Heart left ventricle (tissue), 16 donors: Measurements from ENCODE around the gene FLT3LG. TPM values are rescaled to one million over a fixed set of nuclear protein-coding genes. Genes with fewer than 3 reads are reported as not detected.
A peak's percentile ranks its signal among the peaks of the same experiment; 100 is the strongest.

Experiments used
- ATAC-seq, 4 donors: fragments of 200-7000 bp; cut with Tn5 transposase; one replicate each; pipeline ENCODE4 v1.9.1; 2020 to 2022; ENCODE audit warnings: moderate library complexity in 4 of 4, mild to moderate bottlenecking in 3 of 4, moderate number of reproducible peaks in 1 of 4
- DNase-seq, 5 donors: peaks; one replicate each; pipeline ENCODE4 v3.0.0-alpha.2; 2020
- H3K27ac ChIP-seq, 12 donors: fragments of 200-600 bp; sonication (generic) in 4 of 12; one replicate each; pipeline versions ENCODE4 v1.5.0 to v1.8.0; 2016 to 2022; ENCODE audit warnings: mild to moderate bottlenecking in 2 of 12
- H3K27me3 ChIP-seq, 9 donors: fragments of 200-600 bp; sonication (generic) in 2 of 9; one replicate each; pipeline versions ENCODE4 v1.5.1 to v1.8.0; 2016 to 2022; ENCODE audit warnings: mild to moderate bottlenecking in 3 of 9
- H3K36me3 ChIP-seq, 9 donors: fragments of 200-600 bp; sonication (generic) in 2 of 9; one replicate each; pipeline versions ENCODE4 v1.5.0 to v1.8.0; 2018 to 2022; ENCODE audit warnings: mild to moderate bottlenecking in 2 of 9
- H3K4me1 ChIP-seq, 12 donors: fragments of 200-600 bp; sonication (generic) in 4 of 12; one replicate each; pipeline versions ENCODE4 v1.5.0 to v1.8.0; 2016 to 2022; ENCODE audit warnings: mild to moderate bottlenecking in 3 of 12
- H3K4me3 ChIP-seq, 12 donors: fragments of 200-600 bp; sonication (generic) in 4 of 12; one replicate each; pipeline versions ENCODE4 v1.5.0 to v1.8.0; 2017 to 2022; ENCODE audit warnings: mild to moderate bottlenecking in 9 of 12, moderate library complexity in 4 of 12
- H3K9me3 ChIP-seq, 12 donors: fragments of 200-600 bp; sonication (generic) in 4 of 12; one replicate each; pipeline versions ENCODE4 v1.5.0 to v1.8.0; 2016 to 2022; ENCODE audit warnings: mild to moderate bottlenecking in 1 of 12
- CTCF ChIP-seq, 12 donors: fragments of 200-600 bp; sonication (generic) in 4 of 12; IDR thresholded peaks; one replicate each; pipeline versions ENCODE4 v1.5.0 to v1.8.0; 2018 to 2022; ENCODE audit warnings: antibody characterized with exemption in 12 of 12, mild to moderate bottlenecking in 5 of 12
- POLR2A ChIP-seq, 2 donors: fragments of 450-650 bp; IDR thresholded peaks; one replicate each; pipeline ENCODE4 v1.6.1; 2017; ENCODE audit warnings: antibody characterized with exemption in 2 of 2, mild to moderate bottlenecking in 2 of 2, moderate library complexity in 2 of 2
- WGBS, 4 donors: extraction: QIAGEN DNeasy Blood & Tissue Kit in 2 of 4; methylation state at CpG; one replicate each; pipeline versions ENCODE4 v1.1.5 to v1.1.7; 2013 to 2018; 5-methylcytosine and 5-hydroxymethylcytosine counted together
- intact Hi-C, 10 donors: fragments of 100-400 bp; cut with DNase I; formaldehyde crosslinking; loops; one replicate each; pipeline versions ENCODE4 v1.11.1 to v1.14.2; 2022
- polyA plus RNA-seq, 2 donors: library from polyadenylated mRNA; stranded (reverse); fragments of 200-250 nt; gene quantifications; one replicate each; pipeline ENCODE4 v1.2.3, GENCODE V29; 2013
- total RNA-seq, 9 donors: library from RNA; depleted of rRNA in 2 of 9; stranded (reverse); fragments of >200 nt in 2 of 9; fragmentation: NEBNext Ultra II Directional in 3 of 9; extraction: Animal tissue kit (Norgen Biotek cat#: 25700) in 3 of 9; gene quantifications; one replicate each; pipeline versions ENCODE4 v1.1.0 to v1.2.4, GENCODE V29; 2016 to 2023
- donor health status: ischemic (EF 13 %, LVEDD 7.1; RV severe dilation, severe dysfunction).
- donor health status: healthy with polysubstance abuse.
- donor health status: DM: no; HTN: yes; CAD: no.
- donor health status: DM: no; HTN: no; CAD: no.
- donor health status: ischemic (EF 25% LVEDD 6.9; RV normal size, moderate dysfunction).
- donor health status: ischemic (EF 25% LVEDD 5.7; RV mildly dilated, moderate dysfunction).
- donor health status: healthy.
- donor health status: DM: yes; HTN: yes; CAD: no.
- donor health status: ischemic (EF 35%, LVEDD 5.7; RV mildly dilated, moderate dysfunction).
- donor health status: nonischemic (EF 11% LVEDD 7.7; RV severe dilation, severe dysfunction).
- donor health status: DM: yes; HTN: yes; CAD: no.
- donor health status: PGD.
- donor health status: ischemic (EF 29% LVEDD 5.4; RV normal size, mild dysfunction).
- donor health status: nonischemic (EF 23%, LVEDD 6.1; RV moderate dilation, normal function).

The FLT3LG gene
- total and polyA plus RNA-seq, 11 donors, result 1.7 to 13.4 (median 2.6) TPM

DNA sequence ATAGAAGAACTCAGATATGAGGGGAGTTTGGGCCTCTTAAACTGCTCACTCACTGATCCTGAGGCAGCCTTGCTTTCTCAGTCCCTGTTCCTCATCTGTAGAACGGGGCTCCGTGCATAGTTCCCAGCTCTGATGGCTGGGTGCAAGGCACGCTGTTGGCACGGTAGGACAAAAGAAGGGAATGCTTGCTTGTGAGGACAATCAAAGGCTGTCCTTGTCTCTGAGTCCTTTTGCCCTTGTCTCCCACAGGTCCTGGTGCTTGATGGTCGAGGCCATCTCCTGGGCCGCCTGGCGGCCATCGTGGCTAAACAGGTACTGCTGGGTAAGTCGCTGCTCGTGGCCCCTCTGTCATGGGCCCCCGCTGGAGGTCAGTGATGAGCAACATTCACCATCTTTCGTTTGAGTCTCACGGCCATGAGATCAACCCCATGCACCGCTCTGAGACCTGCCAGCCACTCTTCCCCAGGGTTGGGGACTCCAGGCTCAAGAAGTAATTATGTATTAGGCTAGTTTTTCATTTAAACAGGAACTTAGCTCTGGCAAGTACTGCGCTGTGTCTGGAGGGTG, 15.7 kb downstream of the FLT3LG start:
- DNase-seq, result no peak
- H3K4me1 ChIP-seq, result peaks cover 6 to 49% (median 23%) of the 10 kb centered on the region in 12 donors
- no peak for ATAC-seq
- peak overlapping the region in 10 of 12 donors; percentile 28 to 93 (median 88) for H3K27ac ChIP-seq
- H3K27me3 ChIP-seq, result no peaks in the 10 kb centered on the region
- no peak for TF ChIP-seq CTCF (IDR thresholded peaks at IDR 0.05)
- TF ChIP-seq POLR2A (IDR thresholded peaks at IDR 0.05), result no peak
- H3K4me3 ChIP-seq, result peak overlapping the region in 10 of 12 donors; percentile 69 to 98 (median 84)
- intact Hi-C loops, result no loop called here
- 58 to 74% (median 67%) methylated on average over 15 of the region's 15 CpGs for WGBS, 4 donors
- H3K9me3 ChIP-seq, result no peaks in the 10 kb centered on the region
- H3K36me3 ChIP-seq, result peaks cover 5 to 60% (median 40%) of the 10 kb centered on the region in 9 donors

DNA sequence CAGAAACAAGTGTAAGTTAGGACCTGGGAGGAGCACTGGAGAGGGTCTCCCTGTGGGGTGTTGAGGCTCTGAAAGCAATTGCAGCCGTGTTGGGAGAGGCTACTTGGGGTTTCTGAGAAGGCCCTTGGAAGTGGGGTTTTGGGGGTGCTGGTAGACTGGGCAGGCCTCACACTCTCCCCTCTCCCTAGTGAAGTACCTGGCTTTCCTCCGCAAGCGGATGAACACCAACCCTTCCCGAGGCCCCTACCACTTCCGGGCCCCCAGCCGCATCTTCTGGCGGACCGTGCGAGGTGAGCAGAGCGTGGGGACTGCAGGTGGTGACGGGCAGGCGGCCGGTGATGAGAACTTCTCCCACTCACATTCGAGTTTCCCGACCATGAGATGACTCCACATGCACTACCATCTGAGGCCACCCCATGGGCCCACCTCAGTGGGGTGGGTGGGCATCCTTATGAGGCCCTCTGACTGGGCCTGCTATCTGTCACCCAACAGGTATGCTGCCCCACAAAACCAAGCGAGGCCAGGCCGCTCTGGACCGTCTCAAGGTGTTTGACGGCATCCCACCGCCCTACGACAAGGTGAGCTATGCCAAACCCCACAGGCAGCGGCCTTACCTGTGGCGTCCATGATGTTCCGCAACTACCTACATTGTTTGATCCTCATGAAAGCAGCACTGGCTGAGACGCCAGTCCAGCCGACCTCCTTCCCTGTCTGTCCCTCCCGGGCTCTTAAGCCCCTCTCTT, 16.4 kb downstream of the FLT3LG start:
- no peak for ATAC-seq
- 84 to 88% (median 86%) methylated on average over 26 to 27 of the region's 27 CpGs for WGBS, 4 donors
- peak overlapping the region in 5 of 12 donors; percentile 83 to 93 (median 89) for H3K27ac ChIP-seq
- no peaks in the 10 kb centered on the region for H3K27me3 ChIP-seq
- no peak for DNase-seq
- peak overlapping the region in 2 of 12 donors; percentile 75 to 97 for H3K4me3 ChIP-seq
- TF ChIP-seq CTCF (IDR thresholded peaks at IDR 0.05) (no peak), POLR2A (IDR thresholded peaks at IDR 0.05) (no peak)
- H3K9me3 ChIP-seq, result no peaks in the 10 kb centered on the region
- peaks cover 6 to 51% (median 25%) of the 10 kb centered on the region in 12 donors for H3K4me1 ChIP-seq
- H3K36me3 ChIP-seq, result peaks cover 5 to 57% (median 40%) of the 10 kb centered on the region in 9 donors
- intact Hi-C loops, result no loop called here

- intact Hi-C loops, result no loop called here
- peak overlapping the region in 2 of 12 donors; percentile 5 to 12 for H3K27ac ChIP-seq
- no peak overlapping the region for H3K4me3 ChIP-seq
- H3K4me1 ChIP-seq, result peaks cover 6 to 54% (median 27%) of the 10 kb centered on the region in 12 donors
- no peaks in the 10 kb centered on the region for H3K9me3 ChIP-seq
- DNase-seq (no peak), ATAC-seq (no peak)
- WGBS, 4 donors, result 57 to 76% (median 69%) methylated on average over 13 to 17 of the region's 17 CpGs
- H3K27me3 ChIP-seq, result no peaks in the 10 kb centered on the region
- TF ChIP-seq CTCF (IDR thresholded peaks at IDR 0.05) (no peak), POLR2A (IDR thresholded peaks at IDR 0.05) (no peak)
- peaks cover 5 to 51% (median 40%) of the 10 kb centered on the region in 9 donors for H3K36me3 ChIP-seq
These were observed 17.2 kb downstream of the FLT3LG start for GRCh38 chr19:49491030-49491803.
